Stimulated activated CD4-positive, alpha-beta T cell treated with anti-CD3 and anti-CD28 coated beads, Interleukin-2, amount 100 ng/mL, for 4 hours (primary cell): Measurements from ENCODE around the gene ZNF558.
"Not testable (repeated sequence)": the region's sequence is repeated elsewhere in the genome, so short reads cannot be mapped to it uniquely, and the experiment has no call there.

Experiments used
- DNase-seq: peaks from one replicate; pipeline ENCODE4 v3.0.0-alpha.2; 2020; ENCODE audit warnings: low read depth

The ZNF558 gene

DNA sequence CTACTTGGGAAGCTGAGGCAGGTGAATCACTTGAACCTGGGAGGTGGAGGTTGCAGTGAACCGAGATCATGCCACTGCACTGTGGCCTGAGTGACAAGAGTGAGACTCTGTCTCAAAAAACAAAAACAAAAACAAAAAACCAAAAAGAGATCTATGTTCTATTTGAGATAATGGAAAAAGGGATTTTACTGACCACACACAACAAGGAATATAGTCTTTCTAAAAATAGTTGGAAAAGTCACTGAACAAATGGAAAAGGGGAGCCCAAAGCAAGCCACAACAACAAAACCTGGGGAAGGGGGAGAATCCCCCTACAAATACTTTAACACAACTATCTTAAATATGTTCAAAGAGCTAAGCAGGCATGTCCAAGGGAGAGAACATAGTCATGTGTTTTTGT lies 37.3 kb downstream of the ZNF558 start:
- no peak for DNase-seq

DNA sequence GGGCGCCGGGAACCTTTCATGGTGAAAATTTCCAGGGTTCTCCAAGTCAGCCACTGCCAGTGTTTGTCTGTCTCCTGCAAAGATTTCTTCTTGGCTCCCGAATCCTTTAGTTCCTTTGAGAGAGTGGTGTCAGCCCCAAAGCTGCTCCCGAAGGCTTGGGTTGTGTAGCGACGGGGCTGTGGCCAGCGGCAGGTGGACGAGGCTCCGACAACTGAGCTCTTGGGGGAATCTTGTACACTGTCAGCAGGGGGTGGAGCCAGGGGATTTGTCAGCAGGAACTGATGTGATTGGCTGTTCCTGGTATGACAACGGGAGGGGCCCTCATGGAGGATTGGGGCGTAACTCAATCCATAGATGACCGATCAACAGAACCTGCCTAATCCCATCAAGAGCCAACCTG lies 58.5 kb downstream of the ZNF558 start:
- DNase-seq = not testable (repeated sequence)

DNA sequence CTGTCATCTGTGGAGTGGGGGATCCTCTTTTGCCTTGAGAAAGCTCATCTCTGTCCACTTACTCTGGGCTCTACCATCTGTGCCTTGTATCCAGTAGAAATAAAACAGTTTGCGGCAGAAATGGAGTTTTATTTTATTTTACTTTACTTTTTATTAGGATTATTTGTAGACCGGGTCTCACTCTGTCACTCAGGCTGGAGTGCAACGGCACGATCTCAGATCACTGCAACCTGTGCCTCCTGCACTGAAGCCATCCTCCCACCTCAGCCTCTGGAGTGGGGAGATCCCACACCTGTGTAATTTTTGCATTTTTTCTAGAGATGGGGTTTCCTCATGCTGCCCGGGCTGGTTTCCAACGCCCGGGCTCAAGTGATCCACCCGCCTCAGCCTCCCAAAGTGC lies 62.8 kb downstream of the ZNF558 start:
- DNase-seq = not testable (repeated sequence)

DNA sequence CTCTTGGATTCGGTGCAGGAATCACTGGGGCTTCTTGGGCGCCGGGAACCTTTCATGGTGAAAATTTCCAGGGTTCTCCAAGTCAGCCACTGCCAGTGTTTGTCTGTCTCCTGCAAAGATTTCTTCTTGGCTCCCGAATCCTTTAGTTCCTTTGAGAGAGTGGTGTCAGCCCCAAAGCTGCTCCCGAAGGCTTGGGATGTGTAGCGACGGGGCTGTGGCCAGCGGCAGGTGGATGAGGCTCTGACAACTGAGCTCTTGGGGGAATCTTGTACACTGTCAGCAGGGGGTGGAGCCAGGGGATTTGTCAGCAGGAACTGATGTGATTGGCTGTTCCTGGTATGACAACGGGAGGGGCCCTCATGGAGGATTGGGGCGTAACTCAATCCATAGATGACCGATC lies 64.8 kb downstream of the ZNF558 start:
- DNase-seq = not testable (repeated sequence)
